ENCODE measurements around the gene MBP. TPM values are rescaled to one million over a fixed set of nuclear protein-coding genes. Genes with fewer than 3 reads are reported as not detected.

Gene MBP
- total RNA-seq, 1 experiment from 2014 or later, result 65.2 TPM

GRCh38 chr18:77110400-77110799 lies 22.2 kb downstream of the MBP start:
- in situ Hi-C loops (cut with HindIII; ENCODE audit: low pct_unique_long_range_greater_than_20kb, low sequenced_read_pairs), result no loop called here
- peak; percentile 36 for DNase-seq (ENCODE audit: low read depth, low spot score)

GRCh38 chr18:77109648-77110019 lies 22.9 kb downstream of the MBP start:
- DNase-seq (ENCODE audit: low read depth, low spot score), result no peak
- in situ Hi-C loops (cut with HindIII; ENCODE audit: low pct_unique_long_range_greater_than_20kb, low sequenced_read_pairs), result no loop called here

GRCh38 chr18:77108821-77109647 lies 23.5 kb downstream of the MBP start:
- DNase-seq (ENCODE audit: low read depth, low spot score), result no peak
- in situ Hi-C loops (cut with HindIII; ENCODE audit: low pct_unique_long_range_greater_than_20kb, low sequenced_read_pairs), result no loop called here

GRCh38 chr18:77108001-77108692 lies 24.4 kb downstream of the MBP start:
- in situ Hi-C loops (cut with HindIII; ENCODE audit: low pct_unique_long_range_greater_than_20kb, low sequenced_read_pairs), result no loop called here
- DNase-seq (ENCODE audit: low read depth, low spot score), result peak; percentile 95

- peak; percentile 38 for DNase-seq (ENCODE audit: low read depth, low spot score)
- in situ Hi-C loops (cut with HindIII; ENCODE audit: low pct_unique_long_range_greater_than_20kb, low sequenced_read_pairs), result no loop called here
Observed at GRCh38 chr18:77107292-77107691, 25.3 kb downstream of the MBP start.

- in situ Hi-C loops (cut with HindIII; ENCODE audit: low pct_unique_long_range_greater_than_20kb, low sequenced_read_pairs), result no loop called here
- DNase-seq (ENCODE audit: low read depth, low spot score), result no peak
Observed at GRCh38 chr18:77106331-77106730, 26.3 kb downstream of the MBP start.

- in situ Hi-C loops (cut with HindIII; ENCODE audit: low pct_unique_long_range_greater_than_20kb, low sequenced_read_pairs), result no loop called here
- DNase-seq (ENCODE audit: low read depth, low spot score), result no peak
Observed at GRCh38 chr18:77105680-77106079, 26.9 kb downstream of the MBP start.

- no peak for DNase-seq (ENCODE audit: low read depth, low spot score)
- in situ Hi-C loops (cut with HindIII; ENCODE audit: low pct_unique_long_range_greater_than_20kb, low sequenced_read_pairs), result no loop called here
Observed at GRCh38 chr18:77105028-77105427, 27.6 kb downstream of the MBP start.

- in situ Hi-C loops (cut with HindIII; ENCODE audit: low pct_unique_long_range_greater_than_20kb, low sequenced_read_pairs), result no loop called here
- DNase-seq (ENCODE audit: low read depth, low spot score), result no peak
Observed at GRCh38 chr18:77103991-77104531, 28.5 kb downstream of the MBP start.

- DNase-seq (ENCODE audit: low read depth, low spot score), result no peak
- in situ Hi-C loops (cut with HindIII; ENCODE audit: low pct_unique_long_range_greater_than_20kb, low sequenced_read_pairs), result no loop called here
Observed at GRCh38 chr18:77103187-77103850, 29.3 kb downstream of the MBP start.

- in situ Hi-C loops (cut with HindIII; ENCODE audit: low pct_unique_long_range_greater_than_20kb, low sequenced_read_pairs), result no loop called here
Observed at GRCh38 chr18:77102259-77103040, 30.1 kb downstream of the MBP start.

GRCh38 chr18:77101410-77102258 lies 30.9 kb downstream of the MBP start:
- DNase-seq (ENCODE audit: low read depth, low spot score), result peak; percentile 46
- in situ Hi-C loops (cut with HindIII; ENCODE audit: low pct_unique_long_range_greater_than_20kb, low sequenced_read_pairs), result no loop called here

More at GRCh38 chr18:77102259-77103040, 30.1 kb downstream of the MBP start:
- DNase-seq (ENCODE audit: low read depth, low spot score), result no peak

- in situ Hi-C loops (cut with HindIII; ENCODE audit: low pct_unique_long_range_greater_than_20kb, low sequenced_read_pairs), result no loop called here
- no peak for DNase-seq (ENCODE audit: low read depth, low spot score)
Observed at GRCh38 chr18:77100751-77101355, 31.7 kb downstream of the MBP start.

- in situ Hi-C loops (cut with HindIII; ENCODE audit: low pct_unique_long_range_greater_than_20kb, low sequenced_read_pairs), result no loop called here
- no peak for DNase-seq (ENCODE audit: low read depth, low spot score)
Observed at GRCh38 chr18:77099485-77100370, 32.9 kb downstream of the MBP start.

- in situ Hi-C loops (cut with HindIII; ENCODE audit: low pct_unique_long_range_greater_than_20kb, low sequenced_read_pairs), result no loop called here
- no peak for DNase-seq (ENCODE audit: low read depth, low spot score)
Observed at GRCh38 chr18:77098538-77099174, 33.9 kb downstream of the MBP start.
